MM.1S (cell line): ENCODE measurements around the gene COL27A1.

Experiments used
- EZH2 ChIP-seq: fragments of 300-600 bp; sonication (generic); optimal IDR thresholded peaks from 2 replicates; pipeline ENCODE3; 2017; ENCODE audit warnings: low read depth, mild to moderate bottlenecking, antibody characterized with exemption, low read length, mixed read lengths
- TF ChIP-seq, protein P1 (sequence below): fragments of 300-600 bp; sonication (generic); IDR thresholded peaks from 2 replicates; pipeline ENCODE4 v1.5.1; 2016; ENCODE audit warnings: antibody characterized with exemption, low read length, mixed read lengths

DNA sequence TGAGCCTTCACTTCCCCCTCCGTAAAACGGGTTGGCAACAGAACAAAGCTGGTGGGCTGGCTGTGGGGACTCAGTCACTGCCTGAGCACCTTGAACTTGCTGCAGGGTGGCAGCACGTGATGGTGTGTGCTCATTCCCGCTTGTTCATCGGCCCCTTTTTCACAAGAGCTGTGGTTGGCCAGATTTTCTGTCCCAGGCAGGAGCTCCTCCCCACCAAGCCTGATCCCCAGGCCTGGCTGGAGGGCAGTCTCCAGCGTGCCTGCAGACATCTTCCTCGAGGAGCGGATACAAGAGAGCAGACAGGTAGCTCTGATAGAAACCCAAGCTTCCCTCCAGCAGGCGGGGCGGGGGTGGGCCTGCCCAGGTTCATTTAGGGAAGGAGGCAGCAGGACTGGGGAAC lies 105.7 kb downstream of the COL27A1 start:
- TF ChIP-seq, protein P1, sequence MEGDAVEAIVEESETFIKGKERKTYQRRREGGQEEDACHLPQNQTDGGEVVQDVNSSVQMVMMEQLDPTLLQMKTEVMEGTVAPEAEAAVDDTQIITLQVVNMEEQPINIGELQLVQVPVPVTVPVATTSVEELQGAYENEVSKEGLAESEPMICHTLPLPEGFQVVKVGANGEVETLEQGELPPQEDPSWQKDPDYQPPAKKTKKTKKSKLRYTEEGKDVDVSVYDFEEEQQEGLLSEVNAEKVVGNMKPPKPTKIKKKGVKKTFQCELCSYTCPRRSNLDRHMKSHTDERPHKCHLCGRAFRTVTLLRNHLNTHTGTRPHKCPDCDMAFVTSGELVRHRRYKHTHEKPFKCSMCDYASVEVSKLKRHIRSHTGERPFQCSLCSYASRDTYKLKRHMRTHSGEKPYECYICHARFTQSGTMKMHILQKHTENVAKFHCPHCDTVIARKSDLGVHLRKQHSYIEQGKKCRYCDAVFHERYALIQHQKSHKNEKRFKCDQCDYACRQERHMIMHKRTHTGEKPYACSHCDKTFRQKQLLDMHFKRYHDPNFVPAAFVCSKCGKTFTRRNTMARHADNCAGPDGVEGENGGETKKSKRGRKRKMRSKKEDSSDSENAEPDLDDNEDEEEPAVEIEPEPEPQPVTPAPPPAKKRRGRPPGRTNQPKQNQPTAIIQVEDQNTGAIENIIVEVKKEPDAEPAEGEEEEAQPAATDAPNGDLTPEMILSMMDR: no peak
- no peak for TF ChIP-seq EZH2
